Central memory CD4-positive, alpha-beta T cell (primary cell): ENCODE measurements around the gene SSTR1.

Experiments
- DNase-seq: peaks from one replicate; pipeline ENCODE4 v3.0.0; 2022

Gene SSTR1

DNA sequence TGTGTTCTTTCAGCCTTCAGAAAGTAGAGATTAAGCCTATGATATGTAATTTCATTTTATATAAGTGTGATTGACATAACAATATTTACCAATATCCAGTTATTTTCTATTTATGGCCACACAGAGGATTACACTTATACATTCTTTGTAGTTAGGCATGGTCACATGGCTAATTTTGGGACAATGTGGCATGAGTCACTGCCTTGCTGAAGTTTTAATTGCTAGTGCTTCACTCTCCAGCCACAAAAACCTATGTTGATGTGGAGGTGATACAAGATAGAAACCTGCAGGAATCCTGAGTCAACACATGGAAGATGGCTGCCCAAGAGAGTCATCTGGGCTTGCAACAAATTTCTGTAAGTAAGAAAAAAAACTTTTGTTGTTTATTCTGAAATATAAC lies 31.2 kb downstream of the SSTR1 start:
- no peak for DNase-seq

DNA sequence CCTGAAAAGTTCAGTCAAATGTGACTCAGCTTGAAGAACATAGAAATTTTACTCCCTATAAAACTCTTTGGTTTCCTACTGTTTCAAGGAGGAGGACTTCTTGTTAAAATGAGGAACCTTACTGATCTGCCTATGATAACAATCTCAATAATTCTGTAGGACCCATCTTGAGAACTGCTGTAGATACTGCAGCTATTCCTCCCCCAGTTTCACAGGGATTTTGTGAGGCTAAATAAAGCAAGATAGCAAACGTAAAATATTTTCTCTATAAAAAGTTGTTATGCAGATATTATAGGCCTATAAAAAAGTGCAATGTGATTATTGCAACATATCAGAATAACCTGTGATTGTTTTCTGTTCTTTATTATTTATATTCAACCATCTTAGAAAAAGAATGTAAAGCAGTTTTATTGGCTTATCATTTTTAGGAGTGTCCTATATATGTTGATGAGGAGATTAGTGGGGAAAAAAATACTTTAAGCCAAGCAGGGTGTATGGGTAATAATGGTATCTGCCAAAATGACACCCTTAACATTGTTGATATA lies 36.1 kb downstream of the SSTR1 start:
- no peak for DNase-seq

DNA sequence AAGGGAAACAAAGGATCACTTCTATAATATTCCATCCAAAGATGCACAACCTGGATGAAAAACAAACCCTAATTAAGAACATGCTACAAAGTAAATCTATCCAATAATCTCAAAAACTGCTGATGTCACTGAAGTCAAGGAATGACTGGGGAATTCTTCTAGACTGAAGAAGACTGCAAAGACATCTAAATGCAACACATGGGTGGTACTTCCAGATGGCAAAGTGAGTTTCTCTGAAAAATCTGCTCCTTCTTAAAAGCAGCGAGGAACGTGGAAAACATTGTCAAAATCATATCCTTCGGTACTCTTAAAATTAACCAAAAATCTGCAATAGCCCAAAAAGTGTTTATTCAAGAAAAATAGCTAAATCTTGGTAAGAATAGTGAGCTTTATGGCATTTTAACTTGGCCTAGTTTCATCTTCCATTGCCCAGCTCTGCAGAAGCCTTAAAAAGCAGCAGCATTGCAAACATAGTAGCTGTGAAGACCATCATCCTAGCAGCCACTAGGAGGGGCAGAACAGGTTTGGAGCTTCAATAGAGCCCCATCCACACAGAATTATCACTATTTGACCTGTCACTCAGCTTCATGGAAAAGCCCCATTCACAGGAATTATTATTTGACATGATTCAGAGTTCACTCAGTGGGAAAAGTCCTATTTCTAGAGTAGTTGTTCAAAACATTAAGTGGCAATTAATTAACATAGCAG lies 40.8 kb downstream of the SSTR1 start:
- DNase-seq, result no peak

GRCh38 chr14:38250331-38250730 lies 42.6 kb downstream of the SSTR1 start:
- no peak for DNase-seq

DNA sequence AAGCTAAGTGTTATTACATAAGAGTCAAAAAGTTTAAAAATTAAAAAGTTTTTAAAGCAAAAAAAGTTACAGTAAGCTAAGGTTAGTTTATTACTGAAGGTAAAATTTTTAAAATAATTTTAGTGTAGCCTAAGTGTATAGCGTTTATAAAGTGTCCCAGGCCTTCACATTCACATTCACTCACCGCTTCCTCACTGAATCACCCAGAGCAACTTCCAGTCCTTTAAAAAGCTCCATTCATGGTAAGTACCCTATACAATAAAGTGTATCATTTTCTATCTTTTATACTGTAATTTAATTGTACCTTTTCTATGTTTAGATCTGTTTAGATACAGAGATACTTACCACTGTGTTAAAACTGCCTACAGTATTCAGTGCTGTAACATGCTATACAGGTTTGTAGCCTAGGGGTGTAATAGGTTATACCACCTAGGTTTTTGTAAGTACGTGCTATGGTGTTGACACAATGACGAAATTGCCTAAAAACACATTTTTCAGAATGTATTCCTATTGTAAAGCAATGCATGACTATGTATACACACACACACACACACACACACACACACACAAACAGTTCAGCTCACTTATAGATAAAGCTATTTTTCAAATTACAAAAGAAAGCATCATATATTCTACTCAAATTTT lies 44.5 kb downstream of the SSTR1 start:
- no peak for DNase-seq

DNA sequence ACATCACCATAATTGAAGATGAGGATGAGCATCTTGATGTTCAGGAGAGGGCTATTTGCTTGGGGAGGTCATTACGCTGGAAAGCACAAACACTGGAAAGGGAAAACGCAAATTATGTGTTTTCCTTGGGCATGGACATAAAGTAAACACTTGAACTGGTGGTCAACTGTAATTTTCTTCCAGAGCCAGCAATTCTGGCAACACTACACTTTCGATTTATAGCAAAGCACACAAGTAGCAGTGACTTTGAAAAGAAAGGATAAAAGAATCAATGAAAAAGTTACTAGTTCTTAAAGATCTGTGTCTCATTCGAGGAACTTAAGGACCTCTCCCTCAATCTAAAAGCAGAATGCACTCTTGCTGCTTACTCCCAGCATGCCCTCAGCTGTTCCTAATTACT lies 46.0 kb downstream of the SSTR1 start:
- no peak for DNase-seq

GRCh38 chr14:38254571-38255407 lies 47.1 kb downstream of the SSTR1 start:
- DNase-seq, result no peak

- peak; percentile 5 for DNase-seq
Observed at GRCh38 chr14:38255408-38255672, 47.6 kb downstream of the SSTR1 start.

DNA sequence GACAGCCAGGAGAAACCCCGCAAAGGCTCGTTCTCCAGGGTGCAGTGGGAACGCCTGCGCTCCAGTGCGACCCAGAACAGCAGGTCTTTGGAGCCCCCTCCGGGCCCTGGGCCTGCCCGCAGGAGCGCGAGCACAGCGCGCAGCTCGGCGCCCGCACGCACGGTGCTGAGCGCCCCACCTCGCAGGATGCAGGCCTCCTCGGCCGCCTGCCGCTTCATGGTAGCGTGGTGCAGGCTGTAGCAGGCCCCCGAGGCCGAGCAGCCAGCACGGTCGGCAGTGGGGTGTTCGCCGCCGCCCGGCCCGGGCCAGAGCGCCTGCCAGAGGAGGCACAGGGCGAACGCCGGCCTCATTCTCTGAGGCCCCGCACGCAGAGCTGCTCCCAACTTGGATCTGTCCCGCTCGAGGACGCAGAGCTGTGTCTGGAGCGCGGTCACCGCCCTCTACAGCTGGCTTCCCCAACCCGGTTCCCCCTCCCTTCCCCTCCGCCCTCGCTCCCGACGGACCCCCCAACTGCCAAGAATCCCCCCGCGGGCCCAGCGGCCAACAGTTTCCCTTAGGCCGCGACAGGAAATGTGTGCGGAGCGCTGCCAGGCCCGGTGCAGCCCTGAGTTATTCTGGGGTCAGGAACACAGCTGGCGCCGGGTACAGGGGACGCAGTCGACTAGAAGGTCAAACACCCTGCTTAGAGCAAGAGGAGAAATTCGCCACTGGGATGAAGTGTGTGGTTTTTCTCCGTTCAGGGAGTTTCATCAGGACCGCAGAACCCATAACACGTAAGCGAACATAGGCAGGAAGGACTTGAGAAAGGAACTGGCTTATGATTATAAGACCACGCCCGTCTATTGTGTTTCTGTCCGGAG lies 48.2 kb downstream of the SSTR1 start, which contains the start of gene CLEC14A:
CLEC14A (minus strand) TSS at position 421 of the 860 bp plus-strand sequence; CDS start at position 350, 71 bp downstream.
- peak; percentile 7 for DNase-seq

DNA sequence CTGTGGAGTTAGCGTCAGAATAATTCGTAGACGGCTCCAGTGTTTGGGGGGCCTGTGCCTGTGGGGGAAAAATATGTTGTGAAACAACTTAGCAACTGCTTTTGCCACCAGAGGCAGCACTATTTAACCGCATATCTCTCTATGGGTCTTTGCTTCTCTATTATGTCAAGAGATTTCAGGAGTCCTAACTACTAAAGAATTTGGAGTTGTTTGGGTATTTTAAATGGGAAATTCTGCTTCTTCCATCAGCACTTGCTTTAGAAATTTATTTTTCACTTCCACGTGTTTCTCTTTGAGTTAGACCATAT lies 48.8 kb downstream of the SSTR1 start:
- DNase-seq, result no peak

GRCh38 chr14:38257507-38257906 lies 49.8 kb downstream of the SSTR1 start:
- no peak for DNase-seq

DNA sequence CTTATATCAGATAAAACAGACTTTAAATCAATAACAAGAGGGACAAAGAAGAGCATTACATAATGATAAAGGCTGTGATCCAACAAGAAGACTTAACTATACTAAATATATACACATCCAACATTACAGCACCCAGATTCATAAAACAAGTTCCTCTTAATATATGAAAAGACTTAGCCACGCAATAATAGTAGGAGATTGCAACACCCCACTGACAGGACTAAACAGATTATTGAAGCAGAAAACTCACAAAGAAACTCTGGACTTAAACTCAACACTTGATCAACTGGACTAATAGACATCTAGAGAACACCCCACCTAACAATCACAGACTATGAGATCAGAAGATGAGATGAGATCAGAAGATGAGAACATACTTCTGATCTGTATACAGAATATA lies 53.9 kb downstream of the SSTR1 start:
- DNase-seq, result no peak
